NT2/D1 (cell line): Measurements from ENCODE around the gene LCMT1.
"Not testable (repeated sequence)": the region's sequence is repeated elsewhere in the genome, so short reads cannot be mapped to it uniquely, and the experiment has no call there.

ENCODE experiments used
- DNase-seq: peaks from one replicate; pipeline ENCODE4 v3.0.0-alpha.2; 2011; ENCODE audit warnings: low read depth, low spot score
- H3K27me3 ChIP-seq: 2 replicates; pipeline ENCODE4 v1.6.0; 2011; ENCODE audit warnings: mild to moderate bottlenecking; ENCODE audit not compliant: insufficient read length, insufficient read depth
- H3K36me3 ChIP-seq: 2 replicates; pipeline ENCODE4 v1.6.1; 2011; ENCODE audit warnings: mild to moderate bottlenecking, low read length, mixed read lengths; ENCODE audit not compliant: insufficient read depth, insufficient read length
- H3K4me1 ChIP-seq: 2 replicates; pipeline ENCODE4 v1.5.1; 2011; ENCODE audit not compliant: insufficient read depth, insufficient read length
- H3K4me3 ChIP-seq: 2 replicates; pipeline ENCODE4 v1.5.1; 2011; ENCODE audit warnings: low read depth; ENCODE audit not compliant: insufficient read length
- H3K9ac ChIP-seq: 2 replicates; pipeline ENCODE4 v1.6.0; 2011; ENCODE audit warnings: low read depth; ENCODE audit not compliant: insufficient read length
- H3K9me3 ChIP-seq: 2 replicates; pipeline ENCODE4 v1.5.1; 2011; ENCODE audit warnings: mild to moderate bottlenecking, low read length; ENCODE audit not compliant: insufficient read depth
- SUZ12 ChIP-seq: IDR thresholded peaks from 2 replicates; pipeline ENCODE4 v1.6.1; 2011; ENCODE audit not compliant: insufficient read length, insufficient read depth; ENCODE audit errors: extremely low read depth
- YY1 ChIP-seq: IDR thresholded peaks from 2 replicates; pipeline ENCODE4 v1.6.1; 2011; ENCODE audit not compliant: insufficient read length, insufficient read depth
- ZNF274 ChIP-seq: IDR thresholded peaks from 2 replicates; pipeline ENCODE4 v1.6.1; 2011; ENCODE audit warnings: mild to moderate bottlenecking, low read depth, low read length

LCMT1 gene

GRCh38 chr16:25151996-25152395, 40.5 kb downstream of the LCMT1 start:
- H3K4me1 ChIP-seq: peaks cover 12% of the 10 kb centered on the region
- TF ChIP-seq YY1 (no peak), SUZ12 (no peak), ZNF274 (no peak)
- H3K27me3 ChIP-seq: no peaks in the 10 kb centered on the region
- no peak overlapping the region for H3K4me3 ChIP-seq
- no peak for DNase-seq
- no peaks in the 10 kb centered on the region for H3K9me3 ChIP-seq
- H3K36me3 ChIP-seq: peaks cover 23% of the 10 kb centered on the region
- H3K9ac ChIP-seq: no peak overlapping the region

GRCh38 chr16:25155553-25156460, 44.3 kb downstream of the LCMT1 start:
- peaks cover 5% of the 10 kb centered on the region for H3K4me1 ChIP-seq
- TF ChIP-seq ZNF274: no peak
- no peak for TF ChIP-seq YY1
- TF ChIP-seq SUZ12: no peak
- no peak for DNase-seq
- H3K9me3 ChIP-seq: no peaks in the 10 kb centered on the region
- H3K27me3 ChIP-seq: no peaks in the 10 kb centered on the region
- no peak overlapping the region for H3K9ac ChIP-seq
- H3K36me3 ChIP-seq: peaks cover 44% of the 10 kb centered on the region
- H3K4me3 ChIP-seq: no peak overlapping the region

- H3K4me1 ChIP-seq: no peaks in the 10 kb centered on the region
- no peak for DNase-seq
- peaks cover 53% of the 10 kb centered on the region for H3K36me3 ChIP-seq
- no peak overlapping the region for H3K9ac ChIP-seq
- H3K9me3 ChIP-seq: no peaks in the 10 kb centered on the region
- TF ChIP-seq ZNF274 (no peak), YY1 (no peak), SUZ12 (no peak)
- no peak overlapping the region for H3K4me3 ChIP-seq
- H3K27me3 ChIP-seq: no peaks in the 10 kb centered on the region
Measured at GRCh38 chr16:25157271-25157875, 45.8 kb downstream of the LCMT1 start.

GRCh38 chr16:25158401-25158800, 46.9 kb downstream of the LCMT1 start:
- TF ChIP-seq SUZ12: no peak
- TF ChIP-seq ZNF274: no peak
- H3K4me1 ChIP-seq: no peaks in the 10 kb centered on the region
- DNase-seq: no peak
- no peaks in the 10 kb centered on the region for H3K9me3 ChIP-seq
- H3K9ac ChIP-seq: no peak overlapping the region
- H3K27me3 ChIP-seq: no peaks in the 10 kb centered on the region
- H3K4me3 ChIP-seq: no peak overlapping the region
- peaks cover 53% of the 10 kb centered on the region for H3K36me3 ChIP-seq

GRCh38 chr16:25161753-25162367, 50.3 kb downstream of the LCMT1 start:
- DNase-seq: no peak
- Histone ChIP-seq H3K4me1 (no peaks in the 10 kb centered on the region), H3K9me3 (no peaks in the 10 kb centered on the region), H3K36me3 (peaks cover 73% of the 10 kb centered on the region), H3K9ac (no peak overlapping the region), H3K4me3 (no peak overlapping the region), H3K27me3 (no peaks in the 10 kb centered on the region)
- TF ChIP-seq ZNF274: no peak
- no peak for TF ChIP-seq SUZ12
- TF ChIP-seq YY1: no peak

GRCh38 chr16:25163683-25164082, 52.1 kb downstream of the LCMT1 start:
- no peak for TF ChIP-seq YY1
- TF ChIP-seq ZNF274: no peak
- no peak for TF ChIP-seq SUZ12
- Histone ChIP-seq H3K4me1 (no peaks in the 10 kb centered on the region), H3K9ac (no peak overlapping the region), H3K36me3 (peaks cover 70% of the 10 kb centered on the region), H3K4me3 (no peak overlapping the region), H3K9me3 (no peaks in the 10 kb centered on the region), H3K27me3 (no peaks in the 10 kb centered on the region)
- no peak for DNase-seq

GRCh38 chr16:25165284-25165683, 53.7 kb downstream of the LCMT1 start:
- Histone ChIP-seq H3K36me3 (peaks cover 76% of the 10 kb centered on the region), H3K4me3 (no peak overlapping the region), H3K27me3 (no peaks in the 10 kb centered on the region), H3K9ac (no peak overlapping the region), H3K4me1 (no peaks in the 10 kb centered on the region), H3K9me3 (no peaks in the 10 kb centered on the region)
- TF ChIP-seq SUZ12: no peak
- TF ChIP-seq ZNF274: no peak
- no peak for TF ChIP-seq YY1
- no peak for DNase-seq

GRCh38 chr16:25167920-25168319, 56.4 kb downstream of the LCMT1 start:
- peaks cover 77% of the 10 kb centered on the region for H3K36me3 ChIP-seq
- H3K4me1 ChIP-seq, H3K9me3 ChIP-seq: not testable (repeated sequence)

More at GRCh38 chr16:25167920-25168319, 56.4 kb downstream of the LCMT1 start:
- not testable (repeated sequence) for H3K27me3 ChIP-seq, H3K4me3 ChIP-seq, H3K9ac ChIP-seq, DNase-seq
